Activated CD4-positive, alpha-beta memory T cell treated with anti-CD3 and anti-CD28 coated beads, Interleukin-2, amount 10 ng/mL, durations not matched to agents 7 days and 5 days (primary cell): ENCODE results near the gene CELF2. TPM values are rescaled to one million over a fixed set of nuclear protein-coding genes. Genes with fewer than 3 reads are reported as not detected.
"Not testable (repeated sequence)": the region's sequence is repeated elsewhere in the genome, so short reads cannot be mapped to it uniquely, and the experiment has no call there.

ENCODE experiments used
- CTCF ChIA-PET: fragments of 350-600 bp; sonication (Branson Sonifier 250); formaldehyde crosslinking; loops from one replicate; lab custom pipeline; 2021; ENCODE audit warnings: antibody characterized with exemption, inconsistent platforms; lab: Charles Lee
- POLR2A ChIA-PET: fragments of 350-600 bp; sonication (Branson Sonifier 250); formaldehyde crosslinking; loops from one replicate; lab custom pipeline; 2021; ENCODE audit warnings: antibody characterized with exemption; lab: Charles Lee
- DNase-seq: peaks from one replicate; pipeline ENCODE4 v3.0.0-alpha.2; 2020
- H3K27ac Mint-ChIP-seq: one replicate; pipeline ENCODE4 v1.8.0; 2021; ENCODE audit warnings: mild to moderate bottlenecking, mixed read lengths
- H3K27me3 Mint-ChIP-seq: one replicate; pipeline ENCODE4 v1.8.0; 2021; ENCODE audit warnings: mixed read lengths
- H3K36me3 Mint-ChIP-seq: one replicate; pipeline ENCODE4 v1.8.0; 2021; ENCODE audit warnings: low read depth, mixed read lengths
- H3K4me1 Mint-ChIP-seq: one replicate; pipeline ENCODE4 v1.8.0; 2021; ENCODE audit warnings: mixed read lengths
- H3K4me3 Mint-ChIP-seq: one replicate; pipeline ENCODE4 v1.8.0; 2021; ENCODE audit warnings: mild to moderate bottlenecking, mixed read lengths
- H3K9me3 Mint-ChIP-seq: one replicate; pipeline ENCODE4 v1.8.0; 2021; ENCODE audit warnings: mixed read lengths
- total RNA-seq, 2 experiments: library from RNA; stranded (reverse); gene quantifications; one replicate each; pipeline ENCODE4 v1.2.3, GENCODE V29; 2021

The CELF2 gene
- total RNA-seq, 2 experiments from 2014 or later = 209 to 213 TPM

DNA sequence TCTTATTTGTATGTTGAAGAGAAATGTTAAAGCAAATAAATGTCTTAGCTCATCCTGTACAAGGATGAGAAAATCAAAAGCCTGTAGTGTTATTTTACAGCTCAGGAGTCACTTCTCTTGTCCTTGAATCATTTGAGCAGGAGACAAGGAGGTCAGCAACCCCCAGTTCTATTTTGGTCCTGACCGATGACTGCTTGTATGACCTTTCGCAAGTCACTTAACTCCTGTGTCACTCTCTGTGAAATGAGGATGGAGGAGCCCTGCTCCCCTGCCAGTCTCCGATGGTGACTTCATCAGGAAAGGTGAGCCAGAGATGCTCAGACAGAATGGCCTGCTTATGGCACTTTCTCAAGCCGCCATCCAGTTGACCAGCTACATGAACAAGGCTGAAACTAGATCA, 101.0 kb downstream of the CELF2 start:
- Mint-ChIP-seq H3K27ac (no peak overlapping the region), H3K36me3 (peaks cover 2% of the 10 kb centered on the region), H3K4me1 (peaks cover 3% of the 10 kb centered on the region), H3K9me3 (peaks cover 3% of the 10 kb centered on the region), H3K4me3 (no peak overlapping the region), H3K27me3 (peaks cover 7% of the 10 kb centered on the region)
- no peak for DNase-seq
- ChIA-PET POLR2A (interaction anchor here (1.4 kb wide), 1 partner anchor 45 kb away, joined by 3 read pairs; no protein-coding TSS in a partner anchor), CTCF (no interaction called here)

GRCh38 chr10:11119843-11120242, 102.2 kb downstream of the CELF2 start:
- H3K27ac Mint-ChIP-seq = no peak overlapping the region
- H3K27me3 Mint-ChIP-seq = peaks cover 7% of the 10 kb centered on the region
- CTCF ChIA-PET = interaction anchor here (1.0 to 1.5 kb wide), 2 partner anchors 8 to 25 kb away, joined by 3 to 5 read pairs; no protein-coding TSS in a partner anchor

GRCh38 chr10:11120711-11121110, 103.0 kb downstream of the CELF2 start:
- Mint-ChIP-seq H3K9me3 (peaks cover 17% of the 10 kb centered on the region), H3K27me3 (peaks cover 7% of the 10 kb centered on the region), H3K4me1 (no peaks in the 10 kb centered on the region), H3K27ac (no peak overlapping the region), H3K36me3 (peaks cover 12% of the 10 kb centered on the region), H3K4me3 (no peak overlapping the region)
- ChIA-PET CTCF (interaction anchor here (1.0 to 1.5 kb wide), 2 partner anchors 9 to 26 kb away, joined by 3 to 5 read pairs; no protein-coding TSS in a partner anchor), POLR2A (interaction anchor here (1.6 kb wide), 1 partner anchor 21 kb away, joined by 4 read pairs; no protein-coding TSS in a partner anchor)
- DNase-seq = no peak

More at GRCh38 chr10:11119843-11120242, 102.2 kb downstream of the CELF2 start:
- DNase-seq = no peak
- Mint-ChIP-seq H3K9me3 (peaks cover 12% of the 10 kb centered on the region), H3K4me3 (no peak overlapping the region), H3K4me1 (no peaks in the 10 kb centered on the region), H3K36me3 (peaks cover 8% of the 10 kb centered on the region)
- POLR2A ChIA-PET = interaction anchor here (1.6 kb wide), 1 partner anchor 22 kb away, joined by 4 read pairs; no protein-coding TSS in a partner anchor

DNA sequence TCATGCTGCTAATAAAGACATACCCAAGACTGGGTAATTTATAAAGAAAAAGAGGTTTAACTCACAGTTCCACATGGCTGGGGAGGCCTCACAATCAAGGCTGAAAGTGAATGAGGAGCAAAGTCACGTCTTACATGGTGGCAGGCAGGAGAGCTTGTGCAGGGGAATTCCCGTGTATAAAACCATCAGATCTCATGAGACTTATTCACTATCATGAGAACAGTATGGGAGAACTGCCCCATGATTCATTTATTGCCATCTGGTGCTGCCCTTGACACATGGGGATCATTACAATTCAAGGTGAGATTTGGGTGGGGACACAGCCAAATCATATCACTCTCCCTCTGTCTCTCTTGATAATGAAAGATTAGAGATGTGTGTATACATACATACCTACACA, 106.2 kb downstream of the CELF2 start:
- H3K36me3 Mint-ChIP-seq = peaks cover 16% of the 10 kb centered on the region
- CTCF ChIA-PET, POLR2A ChIA-PET, H3K27ac Mint-ChIP-seq, H3K4me3 Mint-ChIP-seq, DNase-seq, H3K4me1 Mint-ChIP-seq: not testable (repeated sequence)
- H3K27me3 Mint-ChIP-seq = peaks cover 12% of the 10 kb centered on the region
- peaks cover 33% of the 10 kb centered on the region for H3K9me3 Mint-ChIP-seq

DNA sequence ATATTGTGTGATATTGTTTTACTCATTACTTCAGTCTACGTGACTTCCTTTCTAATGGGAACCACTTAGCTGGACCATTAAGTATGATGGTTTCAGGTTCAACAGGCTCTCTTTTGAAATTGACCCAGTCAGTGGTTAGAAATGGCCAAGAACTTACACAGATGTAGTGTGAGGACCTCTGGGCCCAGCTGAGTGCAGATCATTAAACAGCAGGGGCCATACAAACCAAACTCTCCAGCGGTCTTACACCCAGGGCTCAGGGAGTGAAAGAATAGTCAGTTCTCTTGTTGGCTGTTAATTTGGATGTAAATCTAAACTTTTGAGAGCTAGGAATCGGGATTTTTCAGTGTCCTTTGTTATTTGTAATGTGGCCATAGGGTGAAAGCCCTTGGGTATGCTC, 107.3 kb downstream of the CELF2 start:
- no peak overlapping the region for H3K27ac Mint-ChIP-seq
- H3K36me3 Mint-ChIP-seq = peaks cover 27% of the 10 kb centered on the region
- H3K9me3 Mint-ChIP-seq = peaks cover 42% of the 10 kb centered on the region
- POLR2A ChIA-PET = no interaction called here
- CTCF ChIA-PET = no interaction called here
- DNase-seq = no peak
- H3K4me3 Mint-ChIP-seq = no peak overlapping the region
- peaks cover 21% of the 10 kb centered on the region for H3K27me3 Mint-ChIP-seq
- H3K4me1 Mint-ChIP-seq = peaks cover 2% of the 10 kb centered on the region

DNA sequence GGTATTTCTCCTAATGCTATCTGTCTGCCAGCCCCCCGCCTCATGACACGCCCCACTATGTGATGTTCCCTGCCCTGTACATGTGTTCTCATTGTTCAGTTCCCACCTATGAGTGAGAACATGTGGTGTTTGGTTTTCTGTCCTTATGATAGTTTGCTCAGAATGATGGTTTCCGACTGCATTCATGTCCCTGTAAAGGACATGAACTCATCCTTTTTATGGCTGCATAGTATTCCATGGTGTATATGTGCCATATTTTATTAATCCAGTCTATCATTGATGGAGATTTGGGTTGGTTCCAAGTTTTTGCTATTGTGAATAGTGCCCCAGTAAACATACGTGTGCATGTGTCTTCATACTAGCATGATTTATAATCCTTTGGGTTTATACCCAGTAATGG, 109.3 kb downstream of the CELF2 start:
- DNase-seq, H3K27ac Mint-ChIP-seq, POLR2A ChIA-PET, H3K4me1 Mint-ChIP-seq, CTCF ChIA-PET, H3K4me3 Mint-ChIP-seq: not testable (repeated sequence)
- Mint-ChIP-seq H3K36me3 (peaks cover 27% of the 10 kb centered on the region), H3K27me3 (peaks cover 18% of the 10 kb centered on the region), H3K9me3 (peaks cover 42% of the 10 kb centered on the region)

DNA sequence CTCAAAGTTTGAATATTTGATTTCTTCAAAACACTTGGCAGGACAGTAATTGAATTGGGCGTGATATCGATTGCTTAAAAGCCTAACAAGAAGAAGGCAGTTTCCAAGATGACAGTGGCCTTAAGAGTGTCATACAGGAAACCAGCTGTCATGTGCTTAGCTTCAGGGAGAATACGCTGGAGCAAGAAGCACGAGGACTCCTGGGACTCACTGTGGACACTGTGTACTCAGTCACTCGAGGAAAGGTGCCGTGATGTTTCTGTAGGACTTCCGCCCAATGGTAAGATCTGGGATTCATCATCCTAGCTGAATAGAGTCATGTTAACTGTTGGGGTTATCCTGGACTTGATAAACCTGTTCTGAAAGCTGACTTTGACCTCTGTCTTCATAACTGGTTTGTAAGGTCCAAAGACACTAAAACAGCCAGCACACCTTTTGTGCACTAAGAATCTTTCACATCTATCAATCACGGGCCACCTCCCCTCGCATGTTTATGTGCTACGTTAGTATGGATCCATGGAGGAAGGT, 113.5 kb downstream of the CELF2 start:
- H3K27ac Mint-ChIP-seq = no peak overlapping the region
- POLR2A ChIA-PET = interaction anchor here (1.6 kb wide), 2 partner anchors 14 to 33 kb away, joined by 5 read pairs; no protein-coding TSS in a partner anchor
- H3K27me3 Mint-ChIP-seq = peaks cover 16% of the 10 kb centered on the region
- H3K36me3 Mint-ChIP-seq = peaks cover 16% of the 10 kb centered on the region
- H3K4me1 Mint-ChIP-seq = peaks cover 2% of the 10 kb centered on the region
- CTCF ChIA-PET = no interaction called here
- H3K9me3 Mint-ChIP-seq = peaks cover 24% of the 10 kb centered on the region
- no peak for DNase-seq
- no peak overlapping the region for H3K4me3 Mint-ChIP-seq

DNA sequence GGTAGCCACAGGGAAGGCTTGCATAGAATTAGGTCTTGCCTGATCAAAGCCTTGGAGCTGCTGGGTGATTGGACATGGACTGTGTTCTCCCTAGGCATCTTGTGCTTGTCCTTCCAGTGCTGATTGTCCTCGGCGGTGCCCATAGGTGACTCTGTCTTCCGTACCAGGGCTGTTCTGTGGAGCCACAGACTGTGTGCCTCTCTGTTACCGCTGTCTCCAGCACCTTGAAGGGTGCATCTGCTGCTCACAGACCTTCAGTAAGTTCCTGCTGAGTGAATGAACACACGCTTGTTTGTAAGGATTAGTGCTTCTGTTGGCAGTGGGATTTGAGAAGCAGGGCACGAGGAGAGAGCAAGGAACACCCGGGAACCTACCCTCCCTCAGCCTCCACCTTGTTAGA, 116.7 kb downstream of the CELF2 start:
- ChIA-PET CTCF (interaction anchor here (1.1 kb wide), 1 partner anchor 30 kb away, joined by 3 read pairs; no protein-coding TSS in a partner anchor), POLR2A (no interaction called here)
- Mint-ChIP-seq H3K27me3 (peaks cover 8% of the 10 kb centered on the region), H3K4me3 (no peak overlapping the region), H3K9me3 (peaks cover 6% of the 10 kb centered on the region), H3K27ac (no peak overlapping the region), H3K36me3 (peaks cover 6% of the 10 kb centered on the region), H3K4me1 (no peaks in the 10 kb centered on the region)
- no peak for DNase-seq

DNA sequence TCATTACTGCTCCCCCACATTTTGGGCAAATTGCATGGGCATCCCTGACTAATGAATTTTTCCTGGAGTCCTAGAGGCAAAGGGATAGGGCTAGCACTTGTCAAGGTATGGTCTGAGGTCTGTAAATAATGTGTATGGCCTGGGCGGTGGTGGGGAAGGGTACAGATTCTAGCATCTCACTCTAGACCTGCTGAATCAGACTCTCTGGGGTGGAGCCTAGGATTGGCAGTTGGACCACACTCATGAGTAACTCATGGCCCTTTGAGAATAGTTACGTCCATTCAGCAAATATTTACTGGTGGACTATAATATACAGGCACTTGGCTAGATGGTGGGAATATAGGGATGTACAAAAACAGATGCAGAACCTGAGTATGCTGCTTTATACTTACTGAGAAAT, 118.0 kb downstream of the CELF2 start:
- CTCF ChIA-PET = no interaction called here
- POLR2A ChIA-PET = no interaction called here
- H3K36me3 Mint-ChIP-seq = no peaks in the 10 kb centered on the region

DNA sequence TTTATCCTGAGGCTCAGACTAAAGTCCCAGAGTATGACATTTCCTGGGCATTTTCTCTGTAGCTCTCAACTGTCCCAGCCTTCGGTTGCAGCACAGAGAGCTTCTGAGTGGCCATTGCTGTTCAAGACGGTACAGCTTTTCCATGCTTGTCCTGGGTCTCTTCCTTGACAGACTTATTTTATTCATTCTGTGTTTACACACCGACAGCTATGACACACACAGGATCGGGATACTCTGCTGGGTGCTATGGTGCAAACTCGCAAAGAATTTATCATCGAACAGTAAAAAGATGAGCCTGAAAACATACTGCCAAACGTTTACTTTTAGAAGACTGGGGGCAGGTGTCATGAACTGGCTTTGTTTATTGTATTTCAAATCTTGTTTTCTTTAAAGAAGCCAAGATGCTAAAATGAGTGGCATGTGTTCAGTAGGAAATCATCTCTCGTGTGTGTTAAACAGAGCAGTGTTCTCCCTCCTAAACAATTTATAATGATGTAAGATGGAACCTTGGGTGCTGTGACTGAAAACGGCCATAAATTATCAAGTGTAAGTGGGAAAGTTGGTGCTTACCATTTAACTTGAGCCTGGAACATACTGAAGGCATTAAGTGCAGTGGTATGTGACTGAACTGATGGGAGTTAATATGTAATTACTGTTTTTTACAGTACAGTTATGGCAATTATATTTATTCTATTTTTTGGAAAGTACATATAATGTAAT, 120.8 kb downstream of the CELF2 start:
- peaks cover 5% of the 10 kb centered on the region for H3K36me3 Mint-ChIP-seq
- no peak overlapping the region for H3K4me3 Mint-ChIP-seq
- ChIA-PET POLR2A (interaction anchor here (1.0 kb wide), 1 partner anchor 8 kb away, joined by 3 read pairs; no protein-coding TSS in a partner anchor), CTCF (interaction anchor here (0.7 kb wide), 1 partner anchor 27 kb away, joined by 3 read pairs; no protein-coding TSS in a partner anchor)
- DNase-seq = no peak
- no peak overlapping the region for H3K27ac Mint-ChIP-seq
- H3K27me3 Mint-ChIP-seq = no peaks in the 10 kb centered on the region
- no peaks in the 10 kb centered on the region for H3K9me3 Mint-ChIP-seq
- H3K4me1 Mint-ChIP-seq = peaks cover 37% of the 10 kb centered on the region

More for the DNA sequence above, 118.0 kb downstream of the CELF2 start:
- Mint-ChIP-seq H3K27me3 (peaks cover under 1% of the 10 kb centered on the region), H3K4me3 (no peak overlapping the region), H3K9me3 (no peaks in the 10 kb centered on the region), H3K4me1 (peaks cover 11% of the 10 kb centered on the region), H3K27ac (no peak overlapping the region)
- DNase-seq = no peak

GRCh38 chr10:11140963-11141362, 123.3 kb downstream of the CELF2 start:
- H3K4me1 Mint-ChIP-seq = peaks cover 59% of the 10 kb centered on the region
- H3K9me3 Mint-ChIP-seq = no peaks in the 10 kb centered on the region
- DNase-seq = no peak
- peak overlapping the region; percentile 92 for H3K27ac Mint-ChIP-seq
- H3K4me3 Mint-ChIP-seq = peak overlapping the region; percentile 15
- no peaks in the 10 kb centered on the region for H3K27me3 Mint-ChIP-seq
- POLR2A ChIA-PET = interaction anchor here (1.0 to 18.6 kb wide), 4 partner anchors 9 to 34 kb away, joined by 3 to 1515 read pairs (median 6); no protein-coding TSS in a partner anchor
- CTCF ChIA-PET = interaction anchor here (1.0 to 2.1 kb wide), 3 partner anchors 8 to 23 kb away, joined by 4 to 13 read pairs (median 4); no protein-coding TSS in a partner anchor
- peaks cover 6% of the 10 kb centered on the region for H3K36me3 Mint-ChIP-seq

GRCh38 chr10:11141571-11142091, 124.0 kb downstream of the CELF2 start:
- Mint-ChIP-seq H3K27me3 (no peaks in the 10 kb centered on the region), H3K9me3 (no peaks in the 10 kb centered on the region), H3K4me3 (peak overlapping the region; percentile 19), H3K36me3 (peaks cover 6% of the 10 kb centered on the region), H3K27ac (peak overlapping the region; percentile 92), H3K4me1 (peaks cover 66% of the 10 kb centered on the region)
- ChIA-PET POLR2A (interaction anchor here (1.0 to 18.6 kb wide), 4 partner anchors 8 to 35 kb away, joined by 3 to 1515 read pairs (median 6); no protein-coding TSS in a partner anchor), CTCF (interaction anchor here (1.0 to 2.1 kb wide), 3 partner anchors 9 to 22 kb away, joined by 4 to 13 read pairs (median 4); no protein-coding TSS in a partner anchor)
- DNase-seq = no peak
